Measurements from ENCODE around the gene TMEM150C.
"Not testable (repeated sequence)": the region's sequence is repeated elsewhere in the genome, so short reads cannot be mapped to it uniquely, and the experiment has no call there.

Gene TMEM150C

DNA sequence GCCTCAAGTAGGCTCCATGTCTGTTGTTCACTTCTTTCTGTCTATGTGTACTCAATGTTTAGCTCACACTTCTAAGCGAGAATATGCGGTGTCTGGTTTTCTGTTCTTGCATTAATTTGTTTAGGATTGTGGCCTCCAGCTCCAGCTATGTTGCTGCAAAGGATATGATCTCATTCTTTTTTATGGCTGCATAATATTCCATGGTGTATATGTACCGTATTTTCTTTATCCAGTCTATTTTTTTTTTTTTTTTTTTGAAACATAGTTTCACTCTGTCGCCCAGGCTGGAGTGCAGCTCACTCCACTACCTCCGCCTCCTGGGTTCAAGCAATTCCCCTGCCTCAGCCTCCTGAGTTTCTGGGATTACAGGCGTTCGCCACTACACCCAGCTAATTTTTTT, 5.7 kb upstream of the TMEM150C start:
- no peak for DNase-seq

DNA sequence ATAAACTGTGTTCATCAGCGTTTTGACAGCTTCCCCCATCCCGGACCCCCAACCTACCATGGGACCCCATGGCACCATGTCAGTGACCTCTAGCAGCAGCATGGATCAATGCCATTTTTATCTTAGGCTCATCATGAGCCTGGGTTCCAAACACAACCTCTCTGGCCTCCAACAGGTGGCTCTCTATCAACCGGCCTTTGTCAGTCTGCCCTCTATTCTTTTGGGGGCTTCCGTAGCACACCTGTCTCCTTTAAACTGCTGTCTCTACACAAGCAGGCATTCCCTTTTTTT, 721 bp upstream of the TMEM150C start:
- no peak for DNase-seq

DNA sequence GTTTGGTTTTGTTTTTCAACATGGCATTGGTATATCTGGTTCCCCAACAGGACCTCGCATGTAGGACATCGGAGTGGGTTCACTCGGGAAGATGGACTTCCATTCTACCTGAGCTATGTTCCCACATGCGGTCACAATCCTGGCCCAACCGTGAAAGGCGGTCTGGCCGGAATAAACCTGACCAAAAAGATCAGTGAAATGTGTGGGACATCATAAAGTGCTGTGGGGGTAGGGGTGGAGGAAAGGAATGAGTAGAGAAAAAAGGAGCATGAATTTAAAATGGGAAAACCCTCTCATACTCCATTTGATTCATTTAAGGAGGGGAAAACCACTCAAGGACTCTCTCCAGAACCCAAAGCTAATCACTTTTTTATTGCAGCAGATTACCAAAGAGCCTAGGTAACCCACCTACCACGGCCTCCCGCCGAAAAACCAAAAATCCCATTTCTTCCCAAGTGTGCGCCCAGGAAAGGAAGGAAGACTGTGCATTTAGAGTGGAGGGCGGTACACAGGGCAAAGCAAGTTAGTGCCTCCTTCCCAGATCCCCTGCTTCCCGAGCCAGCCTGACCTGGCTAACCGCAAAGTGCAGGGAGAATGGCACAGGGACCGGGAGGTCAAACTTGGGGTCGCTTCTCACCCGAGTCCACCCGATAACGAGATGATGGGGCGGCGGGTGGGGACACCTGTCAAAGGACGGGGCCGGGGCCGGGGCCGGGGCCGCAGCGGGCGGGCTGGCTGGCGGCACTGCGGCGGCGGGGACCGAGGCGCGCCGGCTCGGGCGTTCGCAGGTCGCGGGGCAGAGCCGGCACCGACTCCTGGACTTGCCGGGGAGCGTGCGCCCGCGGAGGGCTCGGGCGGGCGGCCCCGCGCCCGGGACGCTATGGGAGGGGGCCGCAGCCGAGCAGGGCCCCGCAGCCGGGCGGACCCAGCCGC, 669 bp downstream of the TMEM150C start:
- no peak for DNase-seq

GRCh38 chr4:82559735-82560120, 2.1 kb downstream of the TMEM150C start:
- DNase-seq = no peak

- DNase-seq = not testable (repeated sequence)
Measured at GRCh38 chr4:82559090-82559734, 2.6 kb downstream of the TMEM150C start.

GRCh38 chr4:82555276-82555675, 6.5 kb downstream of the TMEM150C start:
- DNase-seq = no peak

- no peak for DNase-seq
Measured at GRCh38 chr4:82553020-82553419, 8.8 kb downstream of the TMEM150C start.

DNA sequence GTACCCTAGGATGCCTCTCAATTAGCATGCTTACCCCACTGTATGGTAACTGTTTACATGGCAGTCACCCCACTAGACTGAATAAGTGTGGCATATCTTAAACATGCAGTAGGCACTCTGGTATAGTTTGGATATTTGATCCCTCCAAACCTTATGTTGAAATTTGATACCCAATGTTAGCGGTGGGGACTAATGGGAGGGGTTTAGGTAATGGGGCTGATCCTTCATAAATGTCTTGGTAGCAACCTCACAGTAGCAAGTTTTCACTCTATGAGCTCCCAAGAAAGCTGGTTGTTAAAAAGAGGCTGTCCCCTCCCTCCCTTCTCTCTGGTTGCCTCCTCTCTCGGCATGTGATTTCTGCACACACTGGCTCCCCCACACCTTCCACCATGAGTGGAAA, 10.1 kb downstream of the TMEM150C start:
- DNase-seq = no peak

GRCh38 chr4:82547850-82548249, 13.9 kb downstream of the TMEM150C start:
- DNase-seq = not testable (repeated sequence)

DNA sequence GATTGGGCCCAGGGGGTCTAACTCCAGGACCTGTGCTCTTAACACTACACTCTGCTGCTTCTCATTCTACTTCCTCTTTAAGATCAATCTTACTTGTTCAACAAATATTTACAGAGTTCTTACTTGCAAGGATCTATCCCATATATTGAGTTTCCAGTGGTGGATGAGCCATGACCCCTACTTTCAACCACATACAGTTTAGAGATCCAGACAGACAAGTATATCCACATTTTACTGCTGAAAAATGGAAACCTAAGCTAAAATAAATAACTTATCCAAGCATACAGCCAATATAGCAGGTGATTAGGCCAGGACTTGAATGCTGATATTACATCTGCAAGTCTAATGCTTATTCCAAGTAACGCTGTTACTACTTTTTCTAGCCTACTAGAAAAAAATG, 18.7 kb downstream of the TMEM150C start:
- no peak for DNase-seq

DNA sequence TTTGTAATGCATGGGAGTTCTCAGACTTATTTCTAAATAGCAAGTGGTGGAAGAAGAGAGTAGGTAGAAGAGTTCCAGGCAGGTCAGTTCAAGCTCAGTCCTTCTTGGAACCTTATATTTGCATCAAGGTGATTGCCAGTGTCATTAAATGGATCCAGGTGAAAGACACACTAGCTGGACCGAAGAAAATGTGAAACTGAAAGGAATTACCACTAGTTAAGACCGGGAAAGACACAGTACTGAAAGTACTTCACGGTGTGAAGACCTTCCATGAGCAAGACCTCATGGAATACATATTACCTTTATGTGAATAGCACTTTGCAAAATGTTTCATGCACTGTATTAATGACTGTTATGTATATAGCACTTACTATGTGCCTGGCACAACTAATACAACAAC, 19.1 kb downstream of the TMEM150C start:
- no peak for DNase-seq

DNA sequence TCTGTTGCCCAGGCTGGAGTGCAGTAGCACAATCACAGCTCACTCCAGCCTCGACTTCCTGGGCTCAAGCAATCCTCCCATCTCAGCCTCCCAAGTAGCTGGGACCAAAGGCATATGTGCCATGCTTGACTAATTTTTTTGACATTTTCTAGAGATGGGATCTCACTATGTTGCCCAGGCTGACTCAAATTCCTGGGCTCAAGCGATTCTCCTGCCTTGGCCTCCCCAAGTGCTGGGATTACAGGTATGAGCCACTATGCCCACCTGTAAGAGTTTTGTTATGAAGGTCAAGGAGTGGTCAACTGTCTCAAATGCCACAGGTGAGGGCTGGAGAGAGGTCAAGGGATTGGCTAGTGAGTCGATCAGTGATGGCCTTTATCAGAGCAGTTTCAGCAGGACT, 32.5 kb downstream of the TMEM150C start:
- DNase-seq = no peak

DNA sequence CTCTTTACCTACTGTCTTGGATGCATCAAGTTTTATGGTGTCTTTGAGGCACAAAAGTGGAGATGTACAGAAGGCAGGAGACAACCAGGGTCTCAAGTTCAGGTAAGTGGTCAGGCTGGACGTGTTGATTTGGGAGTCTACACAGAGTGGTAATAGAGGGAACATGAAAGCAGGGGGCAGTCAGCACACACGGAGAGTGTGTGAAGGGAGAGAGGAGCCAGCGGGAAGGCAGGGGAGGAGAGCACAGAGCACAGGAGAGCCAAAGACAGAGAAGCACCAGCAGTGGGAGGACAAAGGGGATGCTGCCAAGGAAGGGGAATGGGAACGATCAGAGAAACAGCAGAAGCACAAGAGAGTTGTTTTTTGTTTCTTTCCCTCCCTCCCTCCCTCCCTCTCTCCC, 32.9 kb downstream of the TMEM150C start:
- DNase-seq = no peak

- no peak for DNase-seq
Measured at GRCh38 chr4:82528074-82528473, 33.7 kb downstream of the TMEM150C start.

GRCh38 chr4:82525307-82525911, 36.4 kb downstream of the TMEM150C start:
- DNase-seq = no peak

DNA sequence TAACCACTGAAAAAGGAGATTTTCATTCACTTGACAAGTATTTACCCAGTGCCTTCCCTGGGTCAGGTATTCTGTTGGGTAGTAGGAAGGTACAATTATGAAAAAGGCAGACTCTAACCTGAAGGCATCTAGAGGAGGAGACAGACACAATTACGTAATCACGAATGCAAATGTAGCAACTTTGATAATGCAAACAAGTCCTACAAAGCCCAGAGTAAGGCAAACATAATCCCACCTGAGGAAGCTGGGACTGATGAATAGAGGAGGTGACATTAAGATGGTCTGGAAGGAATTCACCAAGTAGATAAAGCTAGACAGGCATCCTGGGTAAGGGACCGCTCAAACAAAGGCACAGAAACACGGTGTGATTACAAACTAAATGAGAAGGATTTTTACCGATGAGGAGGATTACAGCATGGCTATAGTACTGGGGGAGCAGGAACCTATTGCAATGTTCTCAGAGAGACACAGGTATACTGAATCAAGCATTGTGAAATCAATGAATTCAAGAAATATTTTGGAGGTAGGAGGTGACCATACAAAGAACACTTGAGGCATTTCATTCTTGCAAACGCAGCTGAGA, 37.1 kb downstream of the TMEM150C start:
- no peak for DNase-seq

DNA sequence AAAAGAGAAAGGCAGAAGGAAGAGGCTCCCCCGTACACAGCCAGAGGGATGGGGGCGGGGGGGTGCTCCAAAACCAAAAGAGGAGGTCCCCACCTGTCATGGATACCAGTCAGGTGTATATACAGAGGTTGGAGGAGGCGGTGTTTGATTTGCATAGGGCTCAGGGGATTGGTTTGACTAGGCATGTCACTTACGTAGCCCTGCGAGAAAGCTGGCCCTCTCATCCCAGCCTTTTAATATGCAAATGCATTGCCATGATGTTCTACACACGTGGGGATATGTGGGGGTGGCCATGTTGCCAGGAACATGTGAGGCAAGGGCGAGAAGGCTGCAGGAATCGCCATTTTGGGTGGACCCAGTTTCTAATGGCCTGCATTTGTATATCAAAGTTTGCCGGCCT, 38.6 kb downstream of the TMEM150C start:
- DNase-seq = no peak

DNA sequence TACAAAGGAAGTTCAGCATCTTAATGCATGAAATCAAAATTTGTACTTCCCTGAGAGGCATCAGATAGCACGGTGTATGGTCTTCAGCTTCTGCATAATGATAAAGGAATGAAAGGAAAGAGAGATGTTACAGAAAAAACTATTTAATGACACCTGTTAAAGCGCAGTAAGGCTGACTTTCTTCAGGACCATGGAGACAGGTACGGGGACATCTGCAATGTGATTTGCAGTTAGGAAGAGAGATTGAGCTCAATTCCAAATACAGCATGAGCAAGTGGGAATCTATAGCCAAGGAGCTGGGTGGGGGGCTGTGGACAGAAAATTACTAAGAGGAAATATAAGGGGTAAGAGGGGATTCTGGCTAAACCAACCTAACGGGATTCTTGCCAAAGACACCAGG, 39.3 kb downstream of the TMEM150C start:
- DNase-seq = no peak

GRCh38 chr4:82521283-82521682, 40.5 kb downstream of the TMEM150C start:
- no peak for DNase-seq

DNA sequence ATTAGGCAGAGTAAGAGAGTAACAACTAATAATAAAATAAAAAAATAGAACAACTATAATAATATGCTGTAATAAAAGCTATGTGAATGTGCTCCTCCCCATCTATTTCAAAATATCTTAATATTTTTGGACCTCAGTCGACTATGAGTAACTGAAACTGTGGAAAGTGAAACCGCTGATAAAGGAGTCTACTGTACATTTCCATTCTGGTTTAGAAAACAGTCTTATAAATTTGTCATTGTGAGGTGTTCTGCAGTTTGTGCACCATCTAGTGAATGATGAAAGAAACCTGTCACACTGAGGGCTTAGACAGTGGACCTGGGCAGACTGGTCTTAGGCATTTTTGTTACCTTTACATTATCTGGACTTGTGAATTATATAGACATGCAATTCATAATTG, 42.0 kb downstream of the TMEM150C start:
- no peak for DNase-seq

DNA sequence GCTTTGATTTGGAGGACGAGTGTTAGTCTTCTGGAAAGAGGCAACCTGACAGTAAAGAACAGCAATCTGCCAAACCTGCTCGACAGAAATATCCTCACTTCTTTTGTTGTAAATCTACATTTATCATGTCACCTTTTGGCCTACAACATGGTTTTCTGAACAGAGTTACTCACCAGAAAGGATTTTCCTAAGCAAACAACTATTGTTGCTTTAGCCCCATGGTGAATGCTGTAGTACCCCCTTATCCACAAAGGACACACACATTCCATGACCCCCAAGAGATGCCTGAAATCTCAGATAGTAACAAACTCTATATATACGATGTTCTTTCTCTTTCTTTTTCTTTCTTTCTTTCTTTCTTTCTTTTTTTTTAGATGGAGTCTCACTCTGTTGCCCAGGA, 42.7 kb downstream of the TMEM150C start:
- no peak for DNase-seq

- no peak for DNase-seq
Measured at GRCh38 chr4:82517043-82517442, 44.7 kb downstream of the TMEM150C start.

DNA sequence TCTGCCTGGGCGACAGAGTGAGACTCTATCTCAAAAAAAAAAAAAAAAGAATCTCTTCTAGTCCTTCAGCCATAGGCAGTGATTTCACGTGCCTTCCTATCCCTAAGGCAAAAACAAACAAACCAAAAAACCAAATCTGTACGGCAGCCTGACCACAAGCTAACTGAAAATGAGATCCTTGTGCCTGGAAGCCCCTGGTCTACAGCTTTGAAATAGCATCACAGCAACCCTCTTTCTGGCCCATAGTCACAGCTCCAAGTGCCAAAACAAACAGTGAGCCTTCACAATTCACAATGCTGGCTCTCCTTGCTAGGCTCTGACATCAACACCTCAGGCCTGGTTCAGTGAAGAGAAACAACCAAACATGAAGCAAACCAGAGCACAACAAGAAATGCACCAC, 46.1 kb downstream of the TMEM150C start:
- DNase-seq = peak; percentile 3 to 40

DNA sequence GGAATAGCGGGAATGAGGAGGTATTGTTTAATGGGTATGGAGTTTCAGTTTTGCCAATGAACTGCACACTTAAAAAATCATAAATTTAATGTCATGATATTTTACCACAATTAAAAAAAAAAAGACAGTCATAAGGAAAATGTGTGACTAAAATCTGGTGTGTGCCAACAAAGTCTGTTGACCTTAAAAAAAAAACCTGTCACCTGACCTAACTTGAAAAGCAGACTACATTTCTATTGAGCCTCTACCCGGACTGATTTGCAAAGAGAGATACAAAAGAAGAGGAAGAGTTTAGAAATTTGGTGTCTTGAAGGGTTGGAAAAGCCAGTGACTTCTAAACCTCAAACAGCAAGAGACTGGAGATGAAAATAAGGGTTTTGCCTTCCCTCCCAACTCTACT, 48.4 kb downstream of the TMEM150C start:
- DNase-seq = no peak

All from NCI-H446 (cell line).